NT2/D1 (cell line): Measurements from ENCODE around the gene CPXM2.

Experiments used
- SUZ12 ChIP-seq: IDR thresholded peaks from 2 replicates; pipeline ENCODE4 v1.6.1; 2011; ENCODE audit not compliant: insufficient read length, insufficient read depth; ENCODE audit errors: extremely low read depth
- YY1 ChIP-seq: IDR thresholded peaks from 2 replicates; pipeline ENCODE4 v1.6.1; 2011; ENCODE audit not compliant: insufficient read length, insufficient read depth
- ZNF274 ChIP-seq: IDR thresholded peaks from 2 replicates; pipeline ENCODE4 v1.6.1; 2011; ENCODE audit warnings: mild to moderate bottlenecking, low read depth, low read length

- TF ChIP-seq ZNF274: no peak
- TF ChIP-seq SUZ12: no peak
- TF ChIP-seq YY1: no peak
Observed at GRCh38 chr10:123928427-123928826, 36.8 kb upstream of the CPXM2 start.
